Measurements from ENCODE around the gene FAM110D. TPM values are rescaled to one million over a fixed set of nuclear protein-coding genes. Genes with fewer than 3 reads are reported as not detected.

Gene FAM110D
- total RNA-seq, 1 experiment from 2014 or later = 0.55 TPM

- TF ChIP-seq ATF1 (CRISPR knock-in tag; IDR thresholded peaks at IDR 0.05) = no peak
Observed at GRCh38 chr1:26138974-26139558, 19.8 kb upstream of the FAM110D start (continued).

- no peaks in the 10 kb centered on the region for H3K36me3 Mint-ChIP-seq
- H3K4me3 Mint-ChIP-seq = no peak overlapping the region
- CTCF ChIA-PET = interaction anchor here (0.7 to 4.9 kb wide), 15 partner anchors 9 to 143 kb away, joined by 3 to 136 read pairs (median 3); partner anchors contain the start of genes CEP85, EXTL1, PDIK1L and TRIM63
- peaks cover 3% of the 10 kb centered on the region; the same call in 1 of the 2 replicates for H3K4me1 Mint-ChIP-seq
- POLR2A ChIA-PET = no interaction called here
- DNase-seq (ENCODE audit: low spot score) = no peak
- H3K9me3 Mint-ChIP-seq = no peaks in the 10 kb centered on the region
- TF ChIP-seq NR2C2 (CRISPR knock-in tag; IDR thresholded peaks at IDR 0.05) (no peak), ZNF425 (CRISPR knock-in tag; conservative IDR thresholded peaks at IDR 0.05) (no peak), FOXP1 (CRISPR knock-in tag; IDR thresholded peaks at IDR 0.05; ENCODE audit: borderline replicate concordance) (no peak), E2F5 (CRISPR knock-in tag; IDR thresholded peaks at IDR 0.05) (no peak), ZNF671 (CRISPR knock-in tag; IDR thresholded peaks at IDR 0.05) (no peak), ZNF232 (CRISPR knock-in tag; IDR thresholded peaks at IDR 0.05) (no peak), RELA (CRISPR knock-in tag; IDR thresholded peaks at IDR 0.05; ENCODE audit: borderline replicate concordance) (no peak), FOXK1 (CRISPR knock-in tag; IDR thresholded peaks at IDR 0.05) (no peak)
- peaks cover 30% of the 10 kb centered on the region for H3K27me3 Mint-ChIP-seq (ENCODE audit: low read depth)
- no peak for ATAC-seq
- H3K27ac Mint-ChIP-seq = no peak overlapping the region
Observed at GRCh38 chr1:26142159-26142558, 16.7 kb upstream of the FAM110D start.

GRCh38 chr1:26145041-26145959, 13.6 kb upstream of the FAM110D start:
- CTCF ChIA-PET = interaction anchor here (0.6 to 4.9 kb wide), 60 partner anchors 10 to 272 kb away, joined by 3 to 136 read pairs (median 4); partner anchors contain the start of genes C1orf232, CATSPER4, CEP85 and CNKSR1
- no peak overlapping the region for H3K4me3 Mint-ChIP-seq
- no peaks in the 10 kb centered on the region for H3K36me3 Mint-ChIP-seq
- TF ChIP-seq TCF7 (CRISPR knock-in tag; IDR thresholded peaks at IDR 0.05; ENCODE audit: low read depth) = no peak
- peak; percentile 75 for TF ChIP-seq ZNF423 (CRISPR knock-in tag; IDR thresholded peaks at IDR 0.05)
- TF ChIP-seq CTCF (IDR thresholded peaks at IDR 0.05) = peak; percentile 58
- no peak for TF ChIP-seq NFYB (CRISPR knock-in tag; conservative IDR thresholded peaks at IDR 0.05; ENCODE audit: low read depth)
- TF ChIP-seq HMGXB4 (CRISPR knock-in tag; IDR thresholded peaks at IDR 0.05) = no peak
- no peak overlapping the region for H3K27ac Mint-ChIP-seq
- H3K4me1 Mint-ChIP-seq = no peaks in the 10 kb centered on the region
- H3K27me3 Mint-ChIP-seq (ENCODE audit: low read depth) = peaks cover 58% of the 10 kb centered on the region
- ATAC-seq (peak; percentile 97), DNase-seq (ENCODE audit: low spot score) (peak; percentile 86)
- H3K9me3 Mint-ChIP-seq = no peaks in the 10 kb centered on the region
- POLR2A ChIA-PET = interaction anchor here (0.6 to 1.4 kb wide), 3 partner anchors 10 to 40 kb away, joined by 3 read pairs; no protein-coding TSS in a partner anchor
